ENCODE data around the gene PGLYRP2. TPM values are rescaled to one million over a fixed set of nuclear protein-coding genes. Genes with fewer than 3 reads are reported as not detected.

Gene PGLYRP2
- total RNA-seq, 4 donors from 2014 or later = 0.23 to 0.80 (median 0.37) TPM; not detected in 1

DNA sequence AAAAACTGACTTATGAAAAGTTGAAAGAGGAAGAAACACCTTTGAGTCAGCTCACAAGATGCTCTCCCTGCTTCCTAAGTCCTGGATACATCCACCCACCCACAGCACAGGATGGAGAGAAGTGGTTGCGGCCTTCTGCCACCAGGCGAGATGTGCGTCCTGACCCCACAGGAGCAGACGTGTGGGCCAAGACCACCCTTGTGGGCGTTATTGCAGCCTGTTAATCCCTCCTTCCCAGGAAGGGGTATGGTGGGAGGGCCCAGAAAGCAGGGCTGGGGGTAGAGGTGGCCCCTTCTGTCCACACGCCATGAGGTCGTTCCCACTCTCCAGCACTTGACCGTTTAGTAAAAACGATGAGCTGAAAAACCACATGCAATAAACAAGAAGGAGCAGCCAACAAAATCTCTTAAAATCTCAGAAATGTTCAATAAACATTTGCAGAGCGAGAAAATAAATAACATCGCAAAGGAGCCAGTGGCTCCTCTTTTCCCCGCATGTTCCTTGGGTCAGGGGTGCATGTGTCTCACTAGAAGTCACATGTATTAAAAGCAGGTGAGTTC lies 58.1 kb downstream of the PGLYRP2 start:
- intact Hi-C loops (cut with DNase I; ENCODE audit: low total_unique reads) = no loop called here
- no peak for DNase-seq (ENCODE audit: low spot score in 2 of 2)
- no peak overlapping the region for H3K4me3 ChIP-seq (ENCODE audit: low read depth, poor library complexity, severe bottlenecking)
- WGBS, 2 donors = 76 to 78% methylated on average over 12 of the region's 12 CpGs
- no peak for TF ChIP-seq POLR2A (IDR thresholded peaks at IDR 0.05)
- no peak for TF ChIP-seq CTCF (IDR thresholded peaks at IDR 0.05)

GRCh38 chr19:15419413-15420025 lies 59.8 kb downstream of the PGLYRP2 start:
- TF ChIP-seq CTCF (IDR thresholded peaks at IDR 0.05) = no peak
- no peak for TF ChIP-seq POLR2A (IDR thresholded peaks at IDR 0.05)
- intact Hi-C loops (cut with DNase I; ENCODE audit: low total_unique reads) = no loop called here
- DNase-seq (ENCODE audit: low spot score in 2 of 2) = no peak
- no peak overlapping the region for H3K4me3 ChIP-seq (ENCODE audit: low read depth, poor library complexity, severe bottlenecking)
- WGBS, 2 donors = 12 to 15% methylated on average over 16 of the region's 16 CpGs

MicroRNAs encoded within 50 kb of the gene (microRNA counts, 767-probe panel; counts per million panel counts)
- 0 to 358 counts per million in 2 donors for microRNA hsa-miR-1470

Small RNA genes lying within 50 kb of the gene (microRNA-seq; reads per million reads assigned to microRNA genes)
- gene MIR1470 (ENCODE audit: borderline number of aligned reads in 1 of 2, borderline replicate concordance in 2 of 2) = 0 reads per million in 2 donors

Other genes starting within 250 kb of the PGLYRP2 start
- 100 to 1,000 TPM in 1 of 4 donors, 10 to 100 TPM in 3; 74.6 to 138 (median 88.9) TPM for gene EPHX3, start 247.1 kb downstream of the PGLYRP2 start, total RNA-seq
- gene BRD4, start 147.0 kb downstream of the PGLYRP2 start, total RNA-seq = 10 to 100 TPM; 34.8 to 78.6 (median 49.2) TPM
- gene AKAP8, start 99.7 kb downstream of the PGLYRP2 start, total RNA-seq = 10 to 100 TPM; 28.8 to 53.1 (median 34.8) TPM
- 100 to 1,000 TPM in 2 of 4 donors, 10 to 100 TPM in 2; 82.4 to 141 (median 95.3) TPM for gene AKAP8L, start 60.5 kb downstream of the PGLYRP2 start, total RNA-seq
- 10 to 100 TPM; 28.4 to 52.9 (median 43.8) TPM for gene WIZ, start 29.5 kb downstream of the PGLYRP2 start, total RNA-seq
- 1 to 10 TPM in 3 of 4 donors, under 1 TPM in 1; 0.17 to 2.1 (median 1.5) TPM for gene RASAL3, start 15.0 kb downstream of the PGLYRP2 start, total RNA-seq
- gene CYP4F22, start 29.0 kb upstream of the PGLYRP2 start, total RNA-seq = 100 to 1,000 TPM in 1 of 4 donors, 10 to 100 TPM in 3; 65.3 to 119 (median 96.1) TPM
- gene CYP4F8, start 135.7 kb upstream of the PGLYRP2 start, total RNA-seq = 10 to 100 TPM in 2 of 4 donors, 1 to 10 TPM in 2; 4.6 to 16.4 (median 9.1) TPM
- 1 to 10 TPM; 6.3 to 9.7 (median 8.4) TPM for gene CYP4F3, start 161.4 kb upstream of the PGLYRP2 start, total RNA-seq
- gene CYP4F12, start 193.6 kb upstream of the PGLYRP2 start, total RNA-seq = 100 to 1,000 TPM in 1 of 4 donors, 10 to 100 TPM in 3; 40.8 to 100 (median 85.7) TPM
- gene OR10H2, start 248.5 kb upstream of the PGLYRP2 start, total RNA-seq = not detected

Data from lower leg skin (tissue), 4 donors.